Colonic mucosa (tissue), 4 donors: ENCODE data around the gene KRTAP4-9. TPM values are rescaled to one million over a fixed set of nuclear protein-coding genes. Genes with fewer than 3 reads are reported as not detected.
"Not testable (repeated sequence)": the region's sequence is repeated elsewhere in the genome, so short reads cannot be mapped to it uniquely, and the experiment has no call there.

Source experiments
- DNase-seq: peaks from one replicate; pipeline ENCODE4 v3.0.0-alpha.2; 2020
- H3K27ac ChIP-seq: fragments of 200-600 bp; one replicate; pipeline ENCODE4 v1.8.0; 2021
- H3K27me3 ChIP-seq: fragments of 200-600 bp; one replicate; pipeline ENCODE4 v1.8.0; 2021
- H3K36me3 ChIP-seq: fragments of 200-600 bp; one replicate; pipeline ENCODE4 v1.8.0; 2021
- H3K4me1 ChIP-seq: fragments of 200-600 bp; one replicate; pipeline ENCODE4 v1.8.0; 2021; ENCODE audit warnings: mild to moderate bottlenecking
- H3K4me3 ChIP-seq: fragments of 200-600 bp; one replicate; pipeline ENCODE4 v1.8.0; 2021
- H3K9ac ChIP-seq, 2 donors: one replicate each; pipeline ENCODE4 v1.7.0; 2013; ENCODE audit warnings: control low read depth in 2 of 2, low read depth in 2 of 2, low read length in 2 of 2
- H3K9me3 ChIP-seq: fragments of 200-600 bp; one replicate; pipeline ENCODE4 v1.8.0; 2021
- intact Hi-C: fragments of 100-400 bp; cut with DNase I; formaldehyde crosslinking; loops from one replicate; pipeline ENCODE4 v1.14.1; 2022
- total RNA-seq, 2 donors: library from RNA; stranded (reverse); fragmentation: NEBNext Ultra II Directional in 1 of 2; extraction: Animal tissue kit (Norgen Biotek cat#: 25700) in 1 of 2; gene quantifications; one replicate each; pipeline ENCODE4 v1.2.1, GENCODE V29; 2021
- TF ChIP-seq, protein P1 (sequence below): fragments of 200-600 bp; IDR thresholded peaks from one replicate; pipeline ENCODE4 v1.8.0; 2022; ENCODE audit warnings: antibody characterized with exemption, mild to moderate bottlenecking
- donor health status: healthy.
- donor health status: DM: no; HTN: no; CAD: no.
- donor health status: DM: no; HTN: no; CAD: no.

The KRTAP4-9 gene
- not detected for total RNA-seq

DNA sequence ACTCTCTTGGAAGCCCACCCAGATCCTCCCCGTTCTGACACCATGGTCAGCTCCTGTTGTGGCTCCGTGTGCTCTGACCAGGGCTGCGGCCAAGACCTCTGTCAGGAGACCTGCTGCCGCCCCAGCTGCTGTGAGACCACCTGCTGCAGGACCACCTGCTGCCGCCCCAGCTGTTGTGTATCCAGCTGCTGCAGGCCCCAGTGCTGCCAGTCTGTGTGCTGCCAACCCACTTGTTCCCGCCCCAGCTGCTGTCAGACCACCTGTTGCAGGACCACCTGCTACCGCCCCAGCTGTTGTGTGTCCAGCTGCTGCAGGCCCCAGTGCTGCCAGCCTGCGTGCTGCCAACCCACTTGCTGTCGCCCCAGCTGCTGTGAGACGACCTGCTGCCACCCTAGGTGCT, at the start of gene KRTAP4-9:
TSS of gene KRTAP4-9 (plus strand) at position 43 of the 400 bp plus-strand sequence. CDS start at position 43, 0 bp downstream.
- H3K4me3 ChIP-seq, H3K4me1 ChIP-seq, H3K9me3 ChIP-seq, H3K9ac ChIP-seq, intact Hi-C loops, H3K27ac ChIP-seq, DNase-seq, H3K36me3 ChIP-seq, H3K27me3 ChIP-seq: not testable (repeated sequence)

DNA sequence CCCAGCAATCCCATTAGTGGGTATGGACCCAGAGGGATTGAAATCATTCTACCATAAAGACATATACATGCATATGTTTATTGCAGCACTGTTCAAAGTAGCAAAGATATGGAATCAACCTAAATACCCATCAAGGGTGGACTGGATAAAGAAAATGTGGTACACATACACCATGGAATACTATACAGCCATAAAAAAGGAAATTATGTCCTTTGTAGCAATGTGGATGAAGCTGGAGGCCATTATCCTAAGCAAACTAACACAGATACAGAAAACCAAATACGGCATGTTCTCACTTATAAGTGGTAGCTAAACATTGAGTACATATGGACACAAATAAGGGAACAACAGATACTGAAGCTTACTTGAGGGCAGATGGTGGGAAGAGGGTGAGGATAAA, 47.6 kb upstream of the KRTAP4-9 start:
- TF ChIP-seq, protein P1, sequence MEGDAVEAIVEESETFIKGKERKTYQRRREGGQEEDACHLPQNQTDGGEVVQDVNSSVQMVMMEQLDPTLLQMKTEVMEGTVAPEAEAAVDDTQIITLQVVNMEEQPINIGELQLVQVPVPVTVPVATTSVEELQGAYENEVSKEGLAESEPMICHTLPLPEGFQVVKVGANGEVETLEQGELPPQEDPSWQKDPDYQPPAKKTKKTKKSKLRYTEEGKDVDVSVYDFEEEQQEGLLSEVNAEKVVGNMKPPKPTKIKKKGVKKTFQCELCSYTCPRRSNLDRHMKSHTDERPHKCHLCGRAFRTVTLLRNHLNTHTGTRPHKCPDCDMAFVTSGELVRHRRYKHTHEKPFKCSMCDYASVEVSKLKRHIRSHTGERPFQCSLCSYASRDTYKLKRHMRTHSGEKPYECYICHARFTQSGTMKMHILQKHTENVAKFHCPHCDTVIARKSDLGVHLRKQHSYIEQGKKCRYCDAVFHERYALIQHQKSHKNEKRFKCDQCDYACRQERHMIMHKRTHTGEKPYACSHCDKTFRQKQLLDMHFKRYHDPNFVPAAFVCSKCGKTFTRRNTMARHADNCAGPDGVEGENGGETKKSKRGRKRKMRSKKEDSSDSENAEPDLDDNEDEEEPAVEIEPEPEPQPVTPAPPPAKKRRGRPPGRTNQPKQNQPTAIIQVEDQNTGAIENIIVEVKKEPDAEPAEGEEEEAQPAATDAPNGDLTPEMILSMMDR, result no peak
- intact Hi-C loops, result no loop called here
- no peaks in the 10 kb centered on the region for H3K9me3 ChIP-seq
- H3K36me3 ChIP-seq, result no peaks in the 10 kb centered on the region
- no peak for DNase-seq
- no peak overlapping the region for H3K27ac ChIP-seq
- H3K27me3 ChIP-seq, result no peaks in the 10 kb centered on the region
- no peak overlapping the region for H3K4me3 ChIP-seq
- H3K9ac ChIP-seq, result no peak overlapping the region
- H3K4me1 ChIP-seq, result no peaks in the 10 kb centered on the region

DNA sequence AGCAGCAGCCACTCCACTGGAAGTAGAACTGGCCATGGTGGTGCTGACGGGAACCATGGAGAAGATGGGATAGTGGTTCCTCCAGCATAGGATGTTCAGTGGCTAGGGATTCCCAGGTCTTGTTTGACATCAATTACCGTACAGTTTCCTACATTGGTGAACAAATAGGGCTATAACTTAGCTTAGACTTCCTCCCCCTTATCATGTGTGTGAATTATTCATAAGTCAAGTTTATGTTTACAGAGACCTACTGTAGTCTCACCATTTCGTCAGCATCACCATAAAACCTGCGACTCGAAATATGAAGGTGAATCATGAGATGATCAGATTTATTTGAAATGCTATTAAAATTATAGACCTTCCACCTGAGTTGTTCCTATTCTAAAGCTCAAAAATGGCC, 46.4 kb upstream of the KRTAP4-9 start:
- Histone ChIP-seq H3K9ac (no peak overlapping the region), H3K27ac (no peak overlapping the region), H3K27me3 (no peaks in the 10 kb centered on the region), H3K9me3 (no peaks in the 10 kb centered on the region), H3K4me3 (no peak overlapping the region), H3K36me3 (no peaks in the 10 kb centered on the region), H3K4me1 (no peaks in the 10 kb centered on the region)
- intact Hi-C loops, result no loop called here
- DNase-seq, result no peak
- TF ChIP-seq, protein P1, result no peak

DNA sequence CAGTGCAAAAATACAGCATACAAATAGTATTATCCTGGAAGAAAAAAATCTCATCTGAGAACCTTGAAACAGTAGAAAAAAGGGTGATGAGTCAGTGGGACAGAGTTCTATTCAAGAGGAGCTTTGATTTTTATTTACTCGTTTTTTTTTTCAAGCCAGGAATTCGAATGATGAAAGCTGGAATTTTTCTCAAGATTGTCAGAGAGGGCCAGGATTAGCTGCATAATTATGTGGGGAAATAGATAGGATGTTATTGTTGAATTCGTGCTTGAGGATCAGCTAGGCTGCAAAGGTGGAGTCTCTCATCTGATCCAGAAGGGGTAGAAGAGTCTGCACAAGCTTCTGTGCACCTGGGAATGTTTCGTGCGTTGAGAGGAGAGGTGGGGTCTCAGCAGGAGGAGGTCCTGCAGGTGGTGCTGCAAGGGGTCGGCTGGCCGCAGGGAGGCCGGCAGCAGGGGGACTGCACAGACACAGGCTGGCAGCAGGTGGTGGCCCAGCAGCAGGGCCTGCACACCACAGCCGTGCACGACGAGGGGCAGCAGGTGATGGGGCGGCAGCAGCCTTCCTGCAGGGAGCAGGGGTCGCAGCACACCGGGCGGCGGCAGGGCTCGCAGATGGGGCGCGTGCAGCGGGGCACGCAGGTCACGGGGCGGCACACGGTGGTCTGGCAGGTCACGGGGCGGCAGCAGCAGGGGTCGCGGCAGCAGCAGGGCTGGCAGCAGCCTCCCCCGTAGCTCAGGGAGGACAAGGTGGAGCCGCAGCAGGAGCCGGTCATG, 45.7 kb upstream of the KRTAP4-9 start:
- H3K27me3 ChIP-seq, H3K9me3 ChIP-seq, H3K36me3 ChIP-seq, intact Hi-C loops, H3K9ac ChIP-seq, DNase-seq, H3K27ac ChIP-seq, H3K4me1 ChIP-seq, H3K4me3 ChIP-seq: not testable (repeated sequence)

DNA sequence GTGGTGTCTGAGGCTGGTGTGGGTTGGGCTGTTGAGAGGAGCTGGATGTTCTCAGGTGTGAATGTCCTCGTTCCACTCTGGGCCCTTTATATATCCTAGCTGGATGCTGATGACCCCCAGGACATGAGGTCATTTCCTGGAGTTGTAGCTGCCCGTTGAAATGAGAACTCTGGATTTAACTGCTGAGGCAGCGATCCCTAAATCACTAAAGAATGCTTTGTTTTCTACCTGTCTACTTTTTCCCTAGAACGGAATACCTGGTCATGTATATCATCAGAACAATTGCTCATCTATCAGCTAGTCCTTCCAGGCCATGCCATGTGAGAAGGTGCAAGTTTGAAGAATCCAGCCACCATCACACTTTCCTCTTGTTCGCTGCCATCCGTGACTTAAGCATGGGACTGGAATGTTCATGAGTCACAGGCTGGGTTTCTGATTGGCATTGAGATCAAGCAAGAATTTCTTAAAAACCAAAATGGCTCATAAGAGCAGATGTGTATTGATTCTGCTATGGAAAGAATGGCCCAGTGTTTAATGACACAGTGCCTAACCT, 45.1 kb upstream of the KRTAP4-9 start, which contains the start of gene KRTAP2-3:
TSS of gene KRTAP2-3 (minus strand) at position 63 of the 553 bp plus-strand sequence. CDS start 64 bp downstream, outside the sequence.
- no peaks in the 10 kb centered on the region for H3K9me3 ChIP-seq
- no peak within 1 kb of the TSS for H3K9ac ChIP-seq

DNA sequence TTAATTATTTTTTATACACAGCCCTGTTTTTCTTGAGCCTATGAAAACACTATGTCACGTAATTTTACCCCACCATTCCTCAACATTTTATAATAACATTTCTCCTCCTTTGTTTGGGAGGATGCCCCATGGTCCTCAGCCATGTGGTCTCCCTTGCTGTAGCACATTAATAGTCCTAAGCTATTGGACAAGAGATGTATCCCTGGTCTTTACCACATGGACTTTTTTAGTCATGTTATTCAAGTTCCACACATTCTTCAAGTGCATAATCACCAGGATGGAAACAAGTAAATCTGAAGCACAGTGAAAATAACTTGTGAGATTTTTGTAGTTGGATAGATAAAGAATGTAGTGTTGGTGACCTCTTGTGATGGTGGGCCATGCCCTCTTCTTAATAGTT, 43.2 kb upstream of the KRTAP4-9 start:
- Histone ChIP-seq H3K9ac (no peak overlapping the region), H3K9me3 (no peaks in the 10 kb centered on the region), H3K27ac (no peak overlapping the region), H3K4me3 (no peak overlapping the region), H3K4me1 (no peaks in the 10 kb centered on the region), H3K36me3 (no peaks in the 10 kb centered on the region), H3K27me3 (no peaks in the 10 kb centered on the region)
- TF ChIP-seq, protein P1, result no peak
- no peak for DNase-seq
- intact Hi-C loops, result no loop called here

More for the DNA sequence above, 45.1 kb upstream of the KRTAP4-9 start, which contains the start of gene KRTAP2-3:
- no peaks in the 10 kb centered on the region for H3K27me3 ChIP-seq
- no peak within 1 kb of the TSS for H3K27ac ChIP-seq
- DNase-seq, result no peak
- H3K36me3 ChIP-seq, result no peaks in the 10 kb centered on the region
- intact Hi-C loops, result no loop called here
- H3K4me3 ChIP-seq, result no peak within 1 kb of the TSS
- TF ChIP-seq, protein P1, result no peak
- H3K4me1 ChIP-seq, result no peaks in the 10 kb centered on the region
